ENCODE data around the gene APOA5. TPM values are rescaled to one million over a fixed set of nuclear protein-coding genes. Genes with fewer than 3 reads are reported as not detected.

Gene APOA5
- total RNA-seq, 1 experiment from 2014 or later = 0.20 TPM

GRCh38 chr11:116814502-116814901 is 22.8 kb upstream of the APOA5 start:
- no peaks in the 10 kb centered on the region for H3K4me1 Mint-ChIP-seq
- no peaks in the 10 kb centered on the region for H3K27me3 Mint-ChIP-seq (ENCODE audit: low read depth)
- ChIA-PET POLR2A (interaction anchor here (0.7 kb wide), 1 partner anchor 59 kb away, joined by 3 read pairs; no protein-coding TSS in a partner anchor), CTCF (no interaction called here)
- TF ChIP-seq, protein P1, sequence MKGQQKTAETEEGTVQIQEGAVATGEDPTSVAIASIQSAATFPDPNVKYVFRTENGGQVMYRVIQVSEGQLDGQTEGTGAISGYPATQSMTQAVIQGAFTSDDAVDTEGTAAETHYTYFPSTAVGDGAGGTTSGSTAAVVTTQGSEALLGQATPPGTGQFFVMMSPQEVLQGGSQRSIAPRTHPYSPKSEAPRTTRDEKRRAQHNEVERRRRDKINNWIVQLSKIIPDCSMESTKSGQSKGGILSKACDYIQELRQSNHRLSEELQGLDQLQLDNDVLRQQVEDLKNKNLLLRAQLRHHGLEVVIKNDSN (CRISPR knock-in tag; IDR thresholded peaks at IDR 0.05) = no peak
- no peak for TF ChIP-seq ZNF512 (CRISPR knock-in tag; IDR thresholded peaks at IDR 0.05; ENCODE audit: borderline replicate concordance)
- no peak for TF ChIP-seq PRDM15 (CRISPR knock-in tag; IDR thresholded peaks at IDR 0.05)
- no peak for TF ChIP-seq NFE2L1 (CRISPR knock-in tag; IDR thresholded peaks at IDR 0.05)
- TF ChIP-seq CREB1 (CRISPR knock-in tag; IDR thresholded peaks at IDR 0.05) = no peak
- H3K4me3 Mint-ChIP-seq = no peak overlapping the region
- ATAC-seq (no peak), DNase-seq (ENCODE audit: low spot score) (no peak)
- H3K9me3 Mint-ChIP-seq = no peaks in the 10 kb centered on the region
- no peak overlapping the region for H3K27ac Mint-ChIP-seq
- no peaks in the 10 kb centered on the region for H3K36me3 Mint-ChIP-seq

- DNase-seq (ENCODE audit: low spot score) = no peak
- ChIA-PET POLR2A (no interaction called here), CTCF (interaction anchor here (0.6 to 1.8 kb wide), 3 partner anchors 22 to 325 kb away, joined by 3 to 14 read pairs (median 5); partner anchors contain the start of gene APOA5)
- no peaks in the 10 kb centered on the region for H3K36me3 Mint-ChIP-seq
- H3K27ac Mint-ChIP-seq = no peak overlapping the region
- no peak for ATAC-seq
- no peaks in the 10 kb centered on the region for H3K27me3 Mint-ChIP-seq (ENCODE audit: low read depth)
- H3K4me3 Mint-ChIP-seq = no peak overlapping the region
- TF ChIP-seq ZNF317 (CRISPR knock-in tag; IDR thresholded peaks at IDR 0.05; ENCODE audit: borderline replicate concordance, low read depth) = no peak
- no peak for TF ChIP-seq PRRX2 (CRISPR knock-in tag; IDR thresholded peaks at IDR 0.05)
- TF ChIP-seq, protein P2, sequence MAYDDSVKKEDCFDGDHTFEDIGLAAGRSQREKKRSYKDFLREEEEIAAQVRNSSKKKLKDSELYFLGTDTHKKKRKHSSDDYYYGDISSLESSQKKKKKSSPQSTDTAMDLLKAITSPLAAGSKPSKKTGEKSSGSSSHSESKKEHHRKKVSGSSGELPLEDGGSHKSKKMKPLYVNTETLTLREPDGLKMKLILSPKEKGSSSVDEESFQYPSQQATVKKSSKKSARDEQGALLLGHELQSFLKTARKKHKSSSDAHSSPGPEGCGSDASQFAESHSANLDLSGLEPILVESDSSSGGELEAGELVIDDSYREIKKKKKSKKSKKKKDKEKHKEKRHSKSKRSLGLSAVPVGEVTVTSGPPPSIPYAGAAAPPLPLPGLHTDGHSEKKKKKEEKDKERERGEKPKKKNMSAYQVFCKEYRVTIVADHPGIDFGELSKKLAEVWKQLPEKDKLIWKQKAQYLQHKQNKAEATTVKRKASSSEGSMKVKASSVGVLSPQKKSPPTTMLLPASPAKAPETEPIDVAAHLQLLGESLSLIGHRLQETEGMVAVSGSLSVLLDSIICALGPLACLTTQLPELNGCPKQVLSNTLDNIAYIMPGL (CRISPR knock-in tag; IDR thresholded peaks at IDR 0.05) = no peak
- TF ChIP-seq GABPB1 (CRISPR knock-in tag; IDR thresholded peaks at IDR 0.05) = 0 out of 2 replicates have a peak, but pooled peaks have one; percentile 20
- TF ChIP-seq, protein P3, sequence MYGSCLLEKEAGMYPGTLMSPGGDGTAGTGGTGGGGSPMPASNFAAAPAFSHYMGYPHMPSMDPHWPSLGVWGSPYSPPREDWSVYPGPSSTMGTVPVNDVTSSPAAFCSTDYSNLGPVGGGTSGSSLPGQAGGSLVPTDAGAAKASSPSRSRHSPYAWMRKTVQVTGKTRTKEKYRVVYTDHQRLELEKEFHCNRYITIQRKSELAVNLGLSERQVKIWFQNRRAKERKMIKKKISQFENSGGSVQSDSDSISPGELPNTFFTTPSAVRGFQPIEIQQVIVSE (CRISPR knock-in tag; IDR thresholded peaks at IDR 0.05; ENCODE audit: borderline replicate concordance) = no peak
- no peaks in the 10 kb centered on the region for H3K9me3 Mint-ChIP-seq
- H3K4me1 Mint-ChIP-seq = no peaks in the 10 kb centered on the region
Observed at GRCh38 chr11:116813781-116814471, 22.2 kb upstream of the APOA5 start.

- POLR2A ChIA-PET = no interaction called here
- no peak overlapping the region for H3K4me3 Mint-ChIP-seq
- DNase-seq (ENCODE audit: low spot score) (no peak), ATAC-seq (no peak)
- no peaks in the 10 kb centered on the region for H3K27me3 Mint-ChIP-seq (ENCODE audit: low read depth)
- CTCF ChIA-PET = interaction anchor here (0.6 to 1.8 kb wide), 3 partner anchors 22 to 326 kb away, joined by 3 to 14 read pairs (median 5); partner anchors contain the start of gene APOA5
- H3K9me3 Mint-ChIP-seq = no peaks in the 10 kb centered on the region
- H3K27ac Mint-ChIP-seq = no peak overlapping the region
- H3K4me1 Mint-ChIP-seq = no peaks in the 10 kb centered on the region
- no peaks in the 10 kb centered on the region for H3K36me3 Mint-ChIP-seq
- TF ChIP-seq IRF2 (CRISPR knock-in tag; IDR thresholded peaks at IDR 0.05; ENCODE audit: borderline replicate concordance, low read depth) (no peak), SMAD4 (CRISPR knock-in tag; IDR thresholded peaks at IDR 0.05) (no peak), TP53 (CRISPR knock-in tag; IDR thresholded peaks at IDR 0.05) (no peak), EMX1 (CRISPR knock-in tag; IDR thresholded peaks at IDR 0.05) (no peak), PRDM15 (CRISPR knock-in tag; IDR thresholded peaks at IDR 0.05) (no peak)
- TF ChIP-seq, protein P4, sequence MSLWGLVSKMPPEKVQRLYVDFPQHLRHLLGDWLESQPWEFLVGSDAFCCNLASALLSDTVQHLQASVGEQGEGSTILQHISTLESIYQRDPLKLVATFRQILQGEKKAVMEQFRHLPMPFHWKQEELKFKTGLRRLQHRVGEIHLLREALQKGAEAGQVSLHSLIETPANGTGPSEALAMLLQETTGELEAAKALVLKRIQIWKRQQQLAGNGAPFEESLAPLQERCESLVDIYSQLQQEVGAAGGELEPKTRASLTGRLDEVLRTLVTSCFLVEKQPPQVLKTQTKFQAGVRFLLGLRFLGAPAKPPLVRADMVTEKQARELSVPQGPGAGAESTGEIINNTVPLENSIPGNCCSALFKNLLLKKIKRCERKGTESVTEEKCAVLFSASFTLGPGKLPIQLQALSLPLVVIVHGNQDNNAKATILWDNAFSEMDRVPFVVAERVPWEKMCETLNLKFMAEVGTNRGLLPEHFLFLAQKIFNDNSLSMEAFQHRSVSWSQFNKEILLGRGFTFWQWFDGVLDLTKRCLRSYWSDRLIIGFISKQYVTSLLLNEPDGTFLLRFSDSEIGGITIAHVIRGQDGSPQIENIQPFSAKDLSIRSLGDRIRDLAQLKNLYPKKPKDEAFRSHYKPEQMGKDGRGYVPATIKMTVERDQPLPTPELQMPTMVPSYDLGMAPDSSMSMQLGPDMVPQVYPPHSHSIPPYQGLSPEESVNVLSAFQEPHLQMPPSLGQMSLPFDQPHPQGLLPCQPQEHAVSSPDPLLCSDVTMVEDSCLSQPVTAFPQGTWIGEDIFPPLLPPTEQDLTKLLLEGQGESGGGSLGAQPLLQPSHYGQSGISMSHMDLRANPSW (CRISPR knock-in tag; conservative IDR thresholded peaks at IDR 0.05; ENCODE audit: low read depth) = no peak
Observed at GRCh38 chr11:116813170-116813569, 21.5 kb upstream of the APOA5 start.

Measured in WTC11 (cell line).